ENCODE measurements around the gene INPP5D.

Gene INPP5D

GRCh38 chr2:233075966-233076339, 15.8 kb downstream of the INPP5D start:
- ATAC-seq: no peak
- TF ChIP-seq ZC3H10 (CRISPR knock-in tag; IDR thresholded peaks at IDR 0.05): no peak
- no peak for TF ChIP-seq TOX (CRISPR knock-in tag; IDR thresholded peaks at IDR 0.05; ENCODE audit: borderline replicate concordance)

GRCh38 chr2:233076749-233077148, 16.6 kb downstream of the INPP5D start:
- TF ChIP-seq TSHZ2 (CRISPR knock-in tag; IDR thresholded peaks at IDR 0.05) (no peak), CSDC2 (CRISPR knock-in tag; IDR thresholded peaks at IDR 0.05) (no peak), ZC3H10 (CRISPR knock-in tag; IDR thresholded peaks at IDR 0.05) (no peak), GLIS3 (CRISPR knock-in tag; IDR thresholded peaks at IDR 0.05) (no peak), POU6F1 (CRISPR knock-in tag; IDR thresholded peaks at IDR 0.05; ENCODE audit: borderline replicate concordance, low read depth) (no peak), OSR1 (CRISPR knock-in tag; IDR thresholded peaks at IDR 0.05) (no peak), CSRNP3 (CRISPR knock-in tag; IDR thresholded peaks at IDR 0.05) (no peak), BACH2 (CRISPR knock-in tag; IDR thresholded peaks at IDR 0.05; ENCODE audit: borderline replicate concordance) (no peak), ISL1 (CRISPR knock-in tag; IDR thresholded peaks at IDR 0.05) (no peak), ZNF565 (CRISPR knock-in tag; conservative IDR thresholded peaks at IDR 0.05; ENCODE audit: low read depth) (no peak), ZFP30 (CRISPR knock-in tag; IDR thresholded peaks at IDR 0.05) (no peak), TCF4 (CRISPR knock-in tag; IDR thresholded peaks at IDR 0.05; ENCODE audit: borderline replicate concordance) (no peak), ESRRG (CRISPR knock-in tag; IDR thresholded peaks at IDR 0.05) (no peak), SNAI2 (CRISPR knock-in tag; IDR thresholded peaks at IDR 0.05) (no peak), PATZ1 (CRISPR knock-in tag; IDR thresholded peaks at IDR 0.05; ENCODE audit: borderline replicate concordance) (no peak), ZNF70 (CRISPR knock-in tag; IDR thresholded peaks at IDR 0.05) (no peak), RARB (CRISPR knock-in tag; IDR thresholded peaks at IDR 0.05) (no peak), CREB5 (CRISPR knock-in tag; IDR thresholded peaks at IDR 0.05; ENCODE audit: low read depth) (no peak), ZNF8 (CRISPR knock-in tag; IDR thresholded peaks at IDR 0.05) (no peak)
- ATAC-seq: no peak

GRCh38 chr2:233079473-233079877, 19.3 kb downstream of the INPP5D start:
- ATAC-seq: no peak

More at GRCh38 chr2:233079473-233079877, 19.3 kb downstream of the INPP5D start:
- TF ChIP-seq TOX (CRISPR knock-in tag; IDR thresholded peaks at IDR 0.05; ENCODE audit: borderline replicate concordance): no peak
- no peak for TF ChIP-seq POU6F1 (CRISPR knock-in tag; IDR thresholded peaks at IDR 0.05; ENCODE audit: borderline replicate concordance, low read depth)
- TF ChIP-seq BACH2 (CRISPR knock-in tag; IDR thresholded peaks at IDR 0.05; ENCODE audit: borderline replicate concordance): no peak

All from SK-N-SH treated with all-trans-retinoic acid at 6 μM for 48 hours (cell line).